CD4-positive, CD25-positive, alpha-beta regulatory T cell (primary cell): Measurements from ENCODE around the gene LGALS8. TPM values are rescaled to one million over a fixed set of nuclear protein-coding genes. Genes with fewer than 3 reads are reported as not detected.
A peak's percentile ranks its signal among the peaks of the same experiment; 100 is the strongest.

Source experiments
- ATAC-seq, 2 donors: fragments of 150-1000 bp; cut with Tn5 transposase; one replicate each; pipeline ENCODE4 v1.10.0; 2021; ENCODE audit warnings: low read depth in 2 of 2, moderate number of reproducible peaks in 2 of 2, moderate library complexity in 1 of 2
- DNase-seq, 3 donors: peaks; one replicate each; pipeline versions ENCODE4 v3.0.0 to v3.0.0-alpha.2; 2012 to 2022; ENCODE audit warnings: mixed read lengths in 1 of 3
- H3K27ac ChIP-seq: one replicate; pipeline ENCODE4 v1.7.0; 2013; ENCODE audit warnings: mild to moderate bottlenecking, low read length; ENCODE audit not compliant: insufficient read depth, poor library complexity, severe bottlenecking
- H3K27me3 ChIP-seq: one replicate; pipeline ENCODE4 v1.7.0; 2013; ENCODE audit warnings: low read length; ENCODE audit not compliant: control insufficient read depth, insufficient read depth
- H3K36me3 ChIP-seq: one replicate; pipeline ENCODE4 v1.7.0; 2013; ENCODE audit warnings: mild to moderate bottlenecking, low read length, moderate library complexity; ENCODE audit not compliant: control insufficient read depth, insufficient read depth
- H3K4me1 ChIP-seq: 2 replicates; pipeline ENCODE4 v1.7.0; 2013; ENCODE audit warnings: mild to moderate bottlenecking, low read length; ENCODE audit not compliant: insufficient read depth, control insufficient read depth, poor library complexity, severe bottlenecking
- H3K4me3 ChIP-seq: one replicate; pipeline ENCODE4 v1.7.0; 2013; ENCODE audit warnings: low read depth, mild to moderate bottlenecking, low read length, moderate library complexity
- H3K9me3 ChIP-seq, 2 experiments: 1 replicate in 1 of 2; 2 replicates in 1 of 2; pipeline ENCODE4 v1.7.0; 2013; ENCODE audit warnings: low read length in 2 of 2, mild to moderate bottlenecking in 1 of 2, moderate library complexity in 1 of 2; ENCODE audit not compliant: control insufficient read depth in 2 of 2
- H3K27ac Mint-ChIP-seq, 3 donors: one replicate each; pipeline ENCODE4 v1.8.0; 2020 to 2022; ENCODE audit warnings: mild to moderate bottlenecking in 3 of 3, mixed read lengths in 3 of 3, moderate library complexity in 2 of 3
- H3K27me3 Mint-ChIP-seq: one replicate; pipeline ENCODE4 v1.8.0; 2022; ENCODE audit warnings: mild to moderate bottlenecking, mixed read lengths
- H3K36me3 Mint-ChIP-seq: one replicate; pipeline ENCODE4 v1.8.0; 2020; ENCODE audit warnings: mixed read lengths
- H3K4me1 Mint-ChIP-seq, 4 donors: one replicate each; pipeline ENCODE4 v1.8.0; 2020 to 2022; ENCODE audit warnings: mixed read lengths in 4 of 4, mild to moderate bottlenecking in 1 of 4
- H3K4me3 Mint-ChIP-seq, 4 donors: one replicate each; pipeline ENCODE4 v1.8.0; 2020 to 2022; ENCODE audit warnings: mild to moderate bottlenecking in 4 of 4, mixed read lengths in 4 of 4, moderate library complexity in 3 of 4
- H3K9me3 Mint-ChIP-seq, 7 donors: one replicate each; pipeline ENCODE4 v1.8.0; 2020 to 2022; ENCODE audit warnings: mixed read lengths in 7 of 7, mild to moderate bottlenecking in 3 of 7, moderate library complexity in 2 of 7
- polyA plus RNA-seq, 4 donors: library from polyadenylated mRNA; unstranded; fragments of 300-500 nt; fragmentation: Illumina TruSeq; gene quantifications; one replicate each; pipeline ENCODE4 v1.2.3, GENCODE V29; 2021
- total RNA-seq: library from RNA; stranded (reverse); gene quantifications from one replicate; pipeline ENCODE4 v1.2.3, GENCODE V29; 2022

The LGALS8 gene
- total and polyA plus RNA-seq, 5 donors from 2014 or later: 53.3 to 183 (median 65.8) TPM

DNA sequence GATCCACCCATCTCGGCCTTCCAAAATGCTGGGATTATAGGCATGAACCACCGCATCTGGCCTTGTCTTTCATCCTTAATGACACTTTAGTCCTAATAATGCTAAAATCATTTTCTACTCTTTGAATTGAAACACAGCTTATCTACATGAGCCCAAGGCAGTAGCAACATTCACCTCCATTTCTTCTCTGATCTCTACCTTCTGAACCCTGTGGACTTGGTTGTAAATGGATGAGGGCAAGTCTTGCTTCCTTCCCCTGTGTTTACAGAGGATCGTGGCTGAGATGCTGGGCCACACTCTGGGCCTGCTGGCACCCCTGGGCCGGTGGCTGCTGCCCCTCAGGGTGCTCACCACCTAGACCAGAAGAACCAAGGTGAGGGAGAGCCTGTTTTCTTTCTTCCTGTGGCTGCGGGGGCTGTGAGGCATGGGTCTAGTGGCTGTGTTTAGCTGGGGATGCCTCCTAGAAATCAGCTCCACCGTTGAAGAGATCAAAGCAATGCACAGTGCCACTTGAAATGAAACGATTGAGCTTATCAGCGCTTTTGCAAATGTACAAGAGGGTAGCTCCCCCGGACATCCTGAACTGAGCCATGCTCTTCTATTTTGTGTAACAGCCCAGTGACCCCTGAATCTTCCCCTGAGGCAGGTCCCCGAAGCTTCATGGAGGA lies 32.2 kb upstream of the LGALS8 start:
- peaks cover 0 to 1% (median 0%) of the 10 kb centered on the region in 7 donors for H3K9me3 Mint-ChIP-seq
- DNase-seq (no peak), ATAC-seq (no peak)
- no peaks in the 10 kb centered on the region for H3K36me3 Mint-ChIP-seq
- peaks cover 25% of the 10 kb centered on the region for H3K27me3 Mint-ChIP-seq
- Histone ChIP-seq H3K27me3 (no peaks in the 10 kb centered on the region), H3K36me3 (no peaks in the 10 kb centered on the region), H3K9me3 (no peaks in the 10 kb centered on the region), H3K27ac (no peak overlapping the region), H3K4me3 (no peak overlapping the region), H3K4me1 (no peaks in the 10 kb centered on the region)
- peaks cover 0 to 22% (median 6%) of the 10 kb centered on the region in 4 donors for H3K4me1 Mint-ChIP-seq
- H3K4me3 Mint-ChIP-seq: no peak overlapping the region
- peak overlapping the region in 1 of 3 donors; percentile 27 for H3K27ac Mint-ChIP-seq

DNA sequence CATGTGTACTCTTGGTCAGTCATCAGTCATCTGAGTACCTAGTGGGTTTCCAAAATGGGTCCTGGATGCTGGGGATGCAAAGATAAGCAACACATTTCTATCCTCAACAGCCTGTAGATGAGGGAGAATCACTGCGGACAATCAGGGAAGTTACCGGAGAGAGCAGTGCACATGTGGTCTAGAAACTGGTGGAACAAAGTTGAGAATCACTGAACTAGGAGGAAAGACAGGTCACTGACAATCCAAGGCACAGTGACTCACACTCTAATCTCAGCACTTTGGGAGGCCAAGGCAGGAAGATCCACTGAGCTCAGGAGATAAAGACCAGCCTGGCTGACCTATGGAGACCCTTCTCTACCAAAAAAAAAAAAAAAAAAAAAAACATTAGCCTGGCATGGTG lies 31.4 kb upstream of the LGALS8 start:
- ATAC-seq: no peak
- H3K27me3 Mint-ChIP-seq: peaks cover 25% of the 10 kb centered on the region
- H3K4me3 ChIP-seq: no peak overlapping the region
- no peaks in the 10 kb centered on the region for H3K4me1 ChIP-seq
- peaks cover 0 to 22% (median 6%) of the 10 kb centered on the region in 4 donors for H3K4me1 Mint-ChIP-seq
- no peaks in the 10 kb centered on the region for H3K9me3 ChIP-seq
- no peak overlapping the region for H3K4me3 Mint-ChIP-seq
- no peak for DNase-seq
- no peak overlapping the region for H3K27ac ChIP-seq
- peaks cover 0 to 1% (median 0%) of the 10 kb centered on the region in 7 donors for H3K9me3 Mint-ChIP-seq
- no peaks in the 10 kb centered on the region for H3K27me3 ChIP-seq
- H3K36me3 ChIP-seq: no peaks in the 10 kb centered on the region
- H3K36me3 Mint-ChIP-seq: no peaks in the 10 kb centered on the region
- no peak overlapping the region for H3K27ac Mint-ChIP-seq

- H3K4me3 Mint-ChIP-seq: no peak overlapping the region
- H3K9me3 ChIP-seq: no peaks in the 10 kb centered on the region
- DNase-seq (no peak), ATAC-seq (no peak)
- H3K27ac ChIP-seq: no peak overlapping the region
- peak overlapping the region in 1 of 3 donors; percentile 27 for H3K27ac Mint-ChIP-seq
- peaks cover 0 to 27% (median 6%) of the 10 kb centered on the region in 4 donors for H3K4me1 Mint-ChIP-seq
- H3K9me3 Mint-ChIP-seq: peaks cover 0 to 1% (median 0%) of the 10 kb centered on the region in 7 donors
- H3K36me3 ChIP-seq: no peaks in the 10 kb centered on the region
- no peaks in the 10 kb centered on the region for H3K27me3 ChIP-seq
- H3K27me3 Mint-ChIP-seq: peaks cover 20% of the 10 kb centered on the region
- H3K4me3 ChIP-seq: no peak overlapping the region
- no peaks in the 10 kb centered on the region for H3K36me3 Mint-ChIP-seq
- no peaks in the 10 kb centered on the region for H3K4me1 ChIP-seq
Measured at GRCh38 chr1:236494082-236494481, 29.7 kb upstream of the LGALS8 start.

GRCh38 chr1:236494586-236495466 lies 29.0 kb upstream of the LGALS8 start:
- H3K4me3 Mint-ChIP-seq: no peak overlapping the region
- H3K9me3 ChIP-seq: no peaks in the 10 kb centered on the region
- no peak for ATAC-seq

GRCh38 chr1:236495467-236496112 lies 28.2 kb upstream of the LGALS8 start:
- H3K27me3 ChIP-seq: no peaks in the 10 kb centered on the region
- H3K36me3 ChIP-seq: no peaks in the 10 kb centered on the region
- Mint-ChIP-seq H3K4me3 (no peak overlapping the region), H3K27me3 (peaks cover 15% of the 10 kb centered on the region), H3K36me3 (no peaks in the 10 kb centered on the region), H3K27ac (no peak overlapping the region), H3K4me1 (peaks cover 0 to 22% (median 3%) of the 10 kb centered on the region in 4 donors), H3K9me3 (peaks cover 0 to 4% (median 0%) of the 10 kb centered on the region in 7 donors)
- ATAC-seq: no peak
- H3K9me3 ChIP-seq: no peaks in the 10 kb centered on the region
- no peak for DNase-seq
- no peaks in the 10 kb centered on the region for H3K4me1 ChIP-seq
- H3K4me3 ChIP-seq: no peak overlapping the region
- no peak overlapping the region for H3K27ac ChIP-seq

More at GRCh38 chr1:236494586-236495466, 29.0 kb upstream of the LGALS8 start:
- Histone ChIP-seq H3K36me3 (no peaks in the 10 kb centered on the region), H3K27me3 (no peaks in the 10 kb centered on the region), H3K4me3 (no peak overlapping the region), H3K27ac (no peak overlapping the region), H3K4me1 (no peaks in the 10 kb centered on the region)
- Mint-ChIP-seq H3K4me1 (peaks cover 0 to 25% (median 3%) of the 10 kb centered on the region in 4 donors), H3K36me3 (no peaks in the 10 kb centered on the region), H3K9me3 (peaks cover 0 to 4% (median 0%) of the 10 kb centered on the region in 7 donors), H3K27me3 (peaks cover 18% of the 10 kb centered on the region), H3K27ac (peak overlapping the region in 1 of 3 donors; percentile 27)
- no peak for DNase-seq

- H3K27me3 ChIP-seq: no peaks in the 10 kb centered on the region
- Mint-ChIP-seq H3K4me1 (peaks cover 0 to 24% (median 8%) of the 10 kb centered on the region in 4 donors), H3K27me3 (peaks cover 4% of the 10 kb centered on the region), H3K36me3 (no peaks in the 10 kb centered on the region), H3K27ac (no peak overlapping the region), H3K4me3 (no peak overlapping the region), H3K9me3 (peaks cover 0 to 4% (median 0%) of the 10 kb centered on the region in 7 donors)
- H3K4me3 ChIP-seq: no peak overlapping the region
- ATAC-seq (no peak), DNase-seq (no peak)
- no peaks in the 10 kb centered on the region for H3K36me3 ChIP-seq
- H3K27ac ChIP-seq: no peak overlapping the region
- no peaks in the 10 kb centered on the region for H3K9me3 ChIP-seq
- H3K4me1 ChIP-seq: peaks cover under 1% of the 10 kb centered on the region
Measured at GRCh38 chr1:236497908-236498307, 25.9 kb upstream of the LGALS8 start.

DNA sequence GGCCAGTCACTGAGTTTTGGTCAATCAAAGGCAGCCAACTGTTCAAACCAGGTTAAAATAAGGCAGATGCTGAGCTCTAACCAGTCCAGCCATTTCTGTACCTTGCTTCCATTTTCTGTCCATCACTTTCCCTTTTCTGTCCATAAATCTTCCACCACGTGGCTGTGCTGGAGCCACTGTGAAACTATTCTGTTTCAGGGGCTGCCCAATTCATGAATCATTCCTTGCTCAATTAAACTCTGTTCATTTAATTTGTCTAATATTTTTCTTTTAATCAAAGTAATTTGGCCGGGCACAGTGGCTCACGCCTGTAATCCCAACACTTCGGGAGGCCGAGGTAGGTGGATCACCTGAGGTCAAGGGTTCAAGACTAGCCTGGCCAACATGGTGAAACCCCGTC lies 22.7 kb upstream of the LGALS8 start:
- Mint-ChIP-seq H3K4me3 (no peak overlapping the region), H3K9me3 (peaks cover 0 to 2% (median 0%) of the 10 kb centered on the region in 7 donors), H3K36me3 (no peaks in the 10 kb centered on the region), H3K27me3 (no peaks in the 10 kb centered on the region), H3K27ac (no peak overlapping the region), H3K4me1 (peaks cover 0 to 22% (median 10%) of the 10 kb centered on the region in 4 donors)
- H3K27ac ChIP-seq: no peak overlapping the region
- H3K4me3 ChIP-seq: no peak overlapping the region
- H3K9me3 ChIP-seq: no peaks in the 10 kb centered on the region
- H3K27me3 ChIP-seq: no peaks in the 10 kb centered on the region
- ATAC-seq: no peak
- no peak for DNase-seq
- peaks cover 5% of the 10 kb centered on the region for H3K4me1 ChIP-seq
- H3K36me3 ChIP-seq: no peaks in the 10 kb centered on the region
